Activated T-cell treated with anti-CD3 and anti-CD28 coated beads for 4 hours (primary cell): ENCODE measurements around the gene RSBN1.

ENCODE experiments used
- DNase-seq: peaks from one replicate; pipeline ENCODE4 v3.0.0-alpha.2; 2020

RSBN1 gene

GRCh38 chr1:113811156-113811887 is 954 bp downstream of the RSBN1 start:
- peak; percentile 30 for DNase-seq

- no peak for DNase-seq
These were observed 2.3 kb downstream of the RSBN1 start for GRCh38 chr1:113809670-113810602.

- no peak for DNase-seq
These were observed 3.7 kb downstream of the RSBN1 start for GRCh38 chr1:113808450-113809195.

GRCh38 chr1:113805639-113806038 is 6.6 kb downstream of the RSBN1 start:
- DNase-seq: no peak

- no peak for DNase-seq
These were observed 7.1 kb downstream of the RSBN1 start for GRCh38 chr1:113805256-113805531.

GRCh38 chr1:113804421-113805255 is 7.6 kb downstream of the RSBN1 start:
- no peak for DNase-seq

GRCh38 chr1:113802367-113803007 is 9.8 kb downstream of the RSBN1 start:
- DNase-seq: no peak

- no peak for DNase-seq
These were observed 11.8 kb downstream of the RSBN1 start for GRCh38 chr1:113800487-113800886.

- DNase-seq: no peak
These were observed 14.8 kb downstream of the RSBN1 start for GRCh38 chr1:113797472-113797871.

GRCh38 chr1:113793878-113794834 is 18.1 kb downstream of the RSBN1 start:
- DNase-seq: no peak

- DNase-seq: no peak
These were observed 19.3 kb downstream of the RSBN1 start for GRCh38 chr1:113792986-113793385.

- DNase-seq: no peak
These were observed 19.8 kb downstream of the RSBN1 start for GRCh38 chr1:113792471-113792870.

GRCh38 chr1:113788802-113789201 is 23.5 kb downstream of the RSBN1 start:
- no peak for DNase-seq

GRCh38 chr1:113787663-113788062 is 24.6 kb downstream of the RSBN1 start:
- no peak for DNase-seq

GRCh38 chr1:113786069-113786468 is 26.2 kb downstream of the RSBN1 start:
- DNase-seq: no peak

- no peak for DNase-seq
These were observed 28.0 kb downstream of the RSBN1 start for GRCh38 chr1:113784104-113784779.

- peak; percentile 16 for DNase-seq
These were observed 28.8 kb downstream of the RSBN1 start for GRCh38 chr1:113783254-113784103.

- no peak for DNase-seq
These were observed 29.9 kb downstream of the RSBN1 start for GRCh38 chr1:113782406-113782805.
